GM12873 (cell line): Measurements from ENCODE around the gene SFXN4.

Experiments
- TF ChIP-seq, protein P1 (sequence below): IDR thresholded peaks from 2 replicates; pipeline ENCODE4 v1.5.1; 2012; ENCODE audit warnings: low read depth, mild to moderate bottlenecking, moderate library complexity, low read length, control low read depth; ENCODE audit not compliant: insufficient read depth; ENCODE audit errors: missing control alignments

The SFXN4 gene

DNA sequence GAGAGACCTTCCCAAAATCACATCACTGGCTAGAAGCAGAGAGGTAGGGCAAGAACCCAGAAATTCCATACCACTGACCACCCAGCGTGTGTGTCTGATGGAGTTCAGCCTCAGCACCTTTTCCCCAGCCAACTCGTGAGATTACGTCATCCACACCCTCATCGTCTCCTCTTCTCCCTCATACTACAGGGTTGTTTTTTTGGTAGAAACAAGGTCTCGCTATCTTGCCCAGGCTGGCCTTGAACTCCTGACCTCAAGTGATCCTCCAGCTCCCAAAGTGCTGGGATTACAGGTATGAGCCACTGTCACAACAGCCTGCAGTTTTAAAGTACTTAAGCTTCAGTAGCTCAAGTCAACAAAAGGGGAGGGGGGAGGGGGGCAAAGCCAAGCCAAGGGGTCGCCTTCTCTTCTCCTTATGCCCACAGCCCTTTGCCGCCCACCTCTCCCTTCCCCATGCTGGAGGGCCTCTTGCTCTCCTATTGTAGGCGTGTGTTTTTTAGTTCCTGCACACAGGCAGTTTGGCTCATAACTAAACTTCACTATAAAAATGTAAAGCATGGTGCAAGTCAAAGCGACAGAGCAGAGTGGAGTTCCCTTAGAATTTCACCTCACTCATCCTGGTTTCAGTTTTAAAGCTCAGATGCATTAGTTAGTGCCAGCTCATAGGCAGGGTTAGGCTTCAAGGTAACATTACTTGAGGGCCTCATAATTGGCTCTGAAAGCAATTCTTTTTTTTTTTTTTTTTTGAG lies 18.3 kb upstream of the SFXN4 start:
- TF ChIP-seq, protein P1, sequence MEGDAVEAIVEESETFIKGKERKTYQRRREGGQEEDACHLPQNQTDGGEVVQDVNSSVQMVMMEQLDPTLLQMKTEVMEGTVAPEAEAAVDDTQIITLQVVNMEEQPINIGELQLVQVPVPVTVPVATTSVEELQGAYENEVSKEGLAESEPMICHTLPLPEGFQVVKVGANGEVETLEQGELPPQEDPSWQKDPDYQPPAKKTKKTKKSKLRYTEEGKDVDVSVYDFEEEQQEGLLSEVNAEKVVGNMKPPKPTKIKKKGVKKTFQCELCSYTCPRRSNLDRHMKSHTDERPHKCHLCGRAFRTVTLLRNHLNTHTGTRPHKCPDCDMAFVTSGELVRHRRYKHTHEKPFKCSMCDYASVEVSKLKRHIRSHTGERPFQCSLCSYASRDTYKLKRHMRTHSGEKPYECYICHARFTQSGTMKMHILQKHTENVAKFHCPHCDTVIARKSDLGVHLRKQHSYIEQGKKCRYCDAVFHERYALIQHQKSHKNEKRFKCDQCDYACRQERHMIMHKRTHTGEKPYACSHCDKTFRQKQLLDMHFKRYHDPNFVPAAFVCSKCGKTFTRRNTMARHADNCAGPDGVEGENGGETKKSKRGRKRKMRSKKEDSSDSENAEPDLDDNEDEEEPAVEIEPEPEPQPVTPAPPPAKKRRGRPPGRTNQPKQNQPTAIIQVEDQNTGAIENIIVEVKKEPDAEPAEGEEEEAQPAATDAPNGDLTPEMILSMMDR = no peak

DNA sequence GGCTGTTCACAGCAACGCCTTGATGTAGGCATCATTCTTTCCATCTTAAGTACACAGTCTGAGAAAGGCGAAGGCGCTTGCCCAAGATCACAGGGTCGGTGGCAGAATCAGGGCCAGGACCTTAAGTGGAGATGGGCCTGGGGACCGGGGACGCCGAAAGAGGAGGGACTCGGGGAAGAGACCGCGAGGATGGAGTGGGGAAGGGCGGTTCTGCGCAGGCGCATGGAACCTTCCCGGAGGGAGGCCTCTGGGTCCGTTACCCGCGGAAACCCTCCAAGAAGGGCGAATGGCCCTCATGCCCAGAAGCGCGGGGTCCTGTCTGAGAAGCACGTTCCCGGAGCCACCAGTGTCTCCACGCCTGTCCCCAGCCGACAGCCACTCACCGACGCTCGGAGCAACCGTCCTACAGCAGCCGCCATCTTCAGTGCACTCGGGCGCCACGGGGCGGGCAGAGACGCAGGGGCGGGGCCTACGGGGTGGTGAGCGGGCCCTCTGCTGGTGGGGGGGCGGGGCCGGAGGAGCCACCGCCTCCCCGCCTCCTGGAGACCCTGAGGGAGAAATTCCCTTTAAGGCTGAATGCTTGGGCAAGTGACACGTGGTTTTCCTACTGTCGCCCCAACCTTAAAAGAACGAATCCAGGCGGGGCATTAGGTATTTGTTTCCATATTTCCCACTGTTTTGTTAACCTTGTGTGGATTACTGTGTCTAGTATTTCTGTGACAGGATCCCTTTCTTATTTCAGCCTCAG lies 13.0 kb upstream of the SFXN4 start, which contains the start of gene PRDX3:
Gene PRDX3, minus strand, starts transcription at position 441 of the 748 bp plus-strand sequence. Its CDS starts 22 bp downstream, at position 419.
- TF ChIP-seq, protein P1 = peak; percentile 17

DNA sequence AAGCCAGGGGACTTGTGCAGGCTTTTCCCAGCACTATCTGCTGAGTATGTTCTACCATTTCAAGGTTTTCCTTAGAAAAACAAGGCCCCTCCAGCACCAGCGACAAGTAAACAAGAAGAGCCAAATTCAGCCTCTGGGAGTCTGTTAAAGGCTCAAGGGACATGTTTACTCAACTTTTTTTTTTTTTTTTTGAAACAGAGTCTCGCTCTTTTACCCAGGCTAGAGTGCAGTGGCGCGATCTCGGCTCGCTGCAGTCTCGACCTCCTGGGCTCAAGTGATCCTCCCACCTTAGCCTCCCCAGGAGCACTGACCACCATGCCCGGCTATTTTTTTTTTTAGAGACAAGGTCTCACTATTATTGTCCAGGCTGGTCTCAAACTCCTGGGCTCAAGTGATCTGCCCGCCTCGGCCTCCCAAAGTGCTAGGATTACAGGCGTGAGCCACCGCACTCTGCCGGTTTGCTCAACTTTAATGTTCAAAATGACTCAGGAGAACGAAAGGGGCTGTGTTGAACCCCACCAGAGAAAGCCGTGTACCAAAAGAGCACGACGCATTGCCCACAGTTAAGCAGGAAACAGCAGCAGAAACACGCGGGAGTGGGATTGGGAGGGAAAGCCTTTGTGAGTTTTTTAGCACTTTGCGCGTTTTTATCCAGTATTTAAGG lies 12.3 kb upstream of the SFXN4 start:
- TF ChIP-seq, protein P1 = no peak

DNA sequence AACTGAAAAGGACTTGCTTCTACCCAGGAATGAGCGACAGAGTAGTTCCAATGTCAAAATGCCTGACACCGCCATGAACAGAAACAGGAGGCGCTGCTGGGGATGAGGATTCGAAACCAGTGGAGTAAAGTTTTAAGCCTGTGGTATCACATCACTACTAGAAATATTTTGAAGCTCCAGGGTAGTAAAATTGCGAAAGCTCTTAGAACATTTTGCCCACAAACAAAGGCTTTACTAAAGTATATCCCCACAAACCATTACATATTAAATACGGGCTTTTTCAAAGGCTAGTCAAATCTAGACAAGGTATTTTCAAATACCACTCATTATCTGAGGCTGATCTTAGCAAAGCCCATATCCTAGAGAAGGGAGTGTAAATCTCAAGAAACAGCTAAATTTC lies 10.7 kb upstream of the SFXN4 start:
- TF ChIP-seq, protein P1 = no peak

DNA sequence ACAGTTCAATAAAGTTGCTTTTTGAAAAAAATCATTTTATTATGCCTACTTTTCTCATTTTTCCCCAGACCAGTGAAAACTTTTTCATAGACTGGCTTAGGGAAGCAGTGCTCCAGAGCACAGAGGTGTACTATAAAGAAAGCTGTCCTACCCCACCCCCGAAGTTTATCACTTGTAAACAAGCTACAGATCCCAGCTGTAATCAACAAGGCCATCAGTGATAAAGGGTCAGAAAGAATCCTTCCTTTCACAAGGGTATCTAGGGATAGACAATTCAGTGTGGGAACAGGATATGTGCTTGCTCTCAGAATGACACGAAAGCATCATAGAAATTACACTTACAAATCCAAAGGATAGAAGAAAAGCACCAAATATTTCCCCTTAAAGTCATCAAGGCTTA lies 8.6 kb upstream of the SFXN4 start:
- TF ChIP-seq, protein P1 = no peak

DNA sequence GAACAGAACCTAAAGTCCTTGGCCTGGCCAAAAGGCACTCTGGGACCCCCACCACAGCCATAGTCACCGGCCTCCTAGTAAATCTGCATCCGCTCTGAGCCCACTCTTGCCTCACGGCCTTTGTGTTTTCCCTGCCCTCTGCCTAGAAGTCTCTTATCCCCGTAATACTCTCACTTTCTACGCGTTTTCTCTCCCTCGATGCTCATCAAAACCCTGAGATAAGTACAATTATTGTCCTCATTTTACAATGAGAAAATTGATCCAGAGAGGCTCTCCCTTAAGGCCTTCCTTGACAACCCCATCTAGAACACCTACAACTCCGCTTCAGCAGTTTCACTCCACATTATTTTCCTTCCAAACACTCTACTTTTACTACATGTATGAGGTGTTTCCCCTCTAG lies 1.5 kb upstream of the SFXN4 start:
- TF ChIP-seq, protein P1 = no peak

DNA sequence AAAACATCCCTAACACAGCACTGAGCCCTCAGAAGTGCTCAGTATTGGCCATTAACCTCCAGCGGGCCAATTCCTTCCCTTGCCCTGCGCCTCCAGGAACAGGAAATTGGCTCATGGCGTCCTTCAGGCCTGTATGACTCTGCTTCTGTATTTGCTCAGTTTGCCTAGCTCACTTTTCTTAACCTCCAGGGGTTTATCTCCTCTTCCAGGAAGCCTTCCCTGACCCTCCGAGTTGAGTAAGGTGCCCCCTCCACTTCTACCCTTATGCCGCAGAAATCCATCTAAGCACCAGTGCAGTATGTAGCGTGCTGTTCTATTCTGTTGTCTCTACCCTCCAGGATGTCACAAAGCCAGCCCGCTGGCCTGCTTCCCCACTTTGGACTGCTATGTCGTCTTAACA lies 1.1 kb upstream of the SFXN4 start:
- TF ChIP-seq, protein P1 = no peak
